UCSD-AML1 (cell line): Measurements from ENCODE around the gene COL23A1.
A peak's percentile ranks its signal among the peaks of the same experiment; 100 is the strongest.

ENCODE experiments used
- DNase-seq: peaks from one replicate; lab custom pipeline; 2025; ENCODE audit not compliant: unreplicated experiment; lab: John Stamatoyannopoulos, UW

Gene COL23A1

DNA sequence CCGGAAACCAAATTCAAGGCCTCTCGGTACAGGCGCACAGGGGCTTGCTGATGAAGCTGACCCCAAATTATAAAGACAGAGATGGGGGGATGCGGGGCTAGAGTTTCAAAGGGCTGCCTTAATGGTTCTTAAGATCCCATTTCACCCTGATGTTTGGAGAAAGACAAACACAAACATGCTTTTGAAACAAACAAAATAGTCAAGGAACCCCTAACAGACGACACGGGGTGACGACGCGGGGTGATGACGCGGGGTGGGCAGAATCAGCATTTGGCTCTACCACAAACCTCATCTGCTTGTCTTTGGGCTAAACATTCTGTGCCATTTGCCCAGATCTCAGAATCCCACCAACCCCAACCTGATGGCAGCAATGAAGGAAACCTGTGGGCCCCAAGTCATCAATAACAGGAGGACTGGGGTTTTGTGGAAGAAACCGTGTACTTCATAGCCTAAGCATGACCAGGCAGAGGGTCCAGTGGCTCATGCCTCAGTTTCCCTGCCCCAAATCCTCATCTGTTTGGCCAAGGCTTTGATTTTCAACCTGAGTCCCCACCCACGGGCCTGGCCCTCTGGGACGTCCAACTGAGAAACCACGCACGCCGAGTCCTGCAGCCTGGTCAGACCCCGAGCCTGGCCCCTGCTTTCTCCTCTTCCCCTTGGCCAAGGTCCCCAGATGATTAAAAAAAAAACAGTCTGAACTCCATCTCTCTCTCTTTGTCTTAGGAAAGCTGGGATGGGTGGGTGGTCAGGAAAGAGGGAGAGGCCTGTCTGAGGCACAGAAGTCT lies 148.5 kb downstream of the COL23A1 start:
- no peak for DNase-seq

DNA sequence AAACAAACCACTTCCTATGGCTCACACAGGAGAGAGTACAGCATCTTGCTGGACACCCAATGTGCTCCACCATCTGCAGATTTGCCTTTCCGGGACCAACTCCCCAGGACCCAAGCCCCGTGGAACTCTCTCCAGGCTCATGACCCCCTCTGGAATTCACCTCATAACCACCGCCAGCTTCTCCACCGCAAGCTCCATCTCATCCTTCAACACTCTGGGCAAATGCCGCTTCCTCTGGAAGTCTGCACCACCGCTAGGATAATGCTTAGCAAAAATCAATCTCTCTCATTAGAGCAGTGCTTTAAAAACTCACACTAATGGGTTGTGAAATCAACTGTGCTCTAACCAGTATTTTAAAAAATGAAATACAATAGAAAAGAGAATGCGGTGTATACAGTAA lies 150.0 kb downstream of the COL23A1 start:
- no peak for DNase-seq

DNA sequence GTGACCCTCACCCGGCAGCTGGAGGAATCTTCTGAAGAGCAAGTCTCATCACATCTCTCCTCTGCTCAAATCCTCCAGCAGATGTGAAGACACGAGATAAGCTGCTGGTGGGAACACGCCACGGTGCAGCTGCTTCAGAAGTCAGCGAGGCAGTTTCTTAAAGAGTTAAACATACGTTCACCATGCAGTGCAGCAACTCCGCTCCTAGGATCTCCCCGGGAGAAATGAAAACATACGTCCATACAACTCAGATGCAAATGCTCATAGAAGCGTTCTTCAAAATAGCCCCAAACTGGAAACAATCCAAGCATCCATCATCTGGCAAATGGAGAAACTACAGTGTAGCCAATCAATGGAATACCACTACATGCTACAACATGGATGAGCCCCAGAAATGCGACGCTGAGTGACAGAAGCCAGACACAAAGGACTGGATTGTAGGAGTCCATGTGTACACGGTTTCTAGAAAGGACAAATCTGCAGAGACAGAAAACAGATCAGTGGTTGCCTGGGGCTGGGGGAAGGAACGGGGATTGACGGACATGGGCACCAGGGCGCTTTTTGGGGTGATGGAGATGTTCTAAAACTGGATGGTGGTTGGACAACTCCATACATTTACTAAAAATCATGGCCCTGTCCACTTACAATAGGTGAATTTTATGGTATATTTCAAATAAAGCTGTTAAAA lies 150.6 kb downstream of the COL23A1 start:
- no peak for DNase-seq

DNA sequence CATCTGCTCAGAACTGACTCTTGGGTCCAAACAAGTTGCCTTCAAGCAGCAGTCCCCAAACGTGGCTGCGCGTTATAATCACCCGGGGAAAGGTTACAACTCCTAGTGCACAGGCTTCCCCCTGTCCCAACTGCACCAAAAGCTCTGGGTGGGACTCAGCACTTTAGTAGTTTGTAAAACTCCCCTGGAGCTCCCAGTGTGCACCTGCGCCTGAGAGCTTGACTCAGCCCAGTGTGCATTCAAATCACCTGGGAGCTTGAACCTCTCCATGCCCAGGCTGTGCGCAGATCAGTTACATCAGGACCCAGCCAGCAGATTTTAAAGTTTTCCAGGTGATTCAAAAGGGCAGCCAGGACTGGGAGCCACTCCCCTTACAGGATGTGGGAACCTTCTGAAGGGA lies 151.4 kb downstream of the COL23A1 start:
- DNase-seq, result no peak

DNA sequence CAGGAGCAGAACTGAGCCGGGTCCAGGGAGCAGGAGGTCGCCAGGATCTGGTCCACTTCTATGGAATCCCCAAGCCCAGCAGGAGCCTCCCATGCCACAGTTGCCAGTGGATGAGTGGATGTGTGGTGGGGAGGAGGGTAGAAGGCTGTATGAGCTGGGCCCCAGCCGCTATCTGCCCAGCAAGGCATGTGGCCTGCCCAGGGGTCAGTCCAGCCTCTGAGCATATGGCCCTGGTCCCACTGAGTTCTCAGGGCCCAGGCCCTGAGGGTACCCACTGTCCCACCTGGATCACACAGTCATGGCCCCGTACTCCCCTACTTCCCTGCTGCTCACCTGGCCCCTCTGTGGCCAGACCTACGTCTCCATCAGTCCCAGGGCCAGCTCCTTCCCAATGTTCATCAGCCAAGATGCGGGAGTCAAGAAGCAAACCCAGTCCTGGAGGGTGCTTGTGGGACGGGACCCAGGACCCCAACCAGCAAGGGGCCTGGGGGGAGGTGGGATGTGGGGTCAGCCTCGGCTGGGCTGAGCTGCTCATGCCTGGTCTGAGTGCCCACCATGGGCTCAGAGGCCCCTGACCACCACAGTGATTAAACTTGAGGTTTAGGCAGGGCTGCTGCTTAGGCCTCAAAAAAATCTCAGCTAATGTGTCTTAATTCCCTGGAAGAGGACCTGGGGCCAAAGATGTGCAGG lies 152.7 kb downstream of the COL23A1 start:
- no peak for DNase-seq

DNA sequence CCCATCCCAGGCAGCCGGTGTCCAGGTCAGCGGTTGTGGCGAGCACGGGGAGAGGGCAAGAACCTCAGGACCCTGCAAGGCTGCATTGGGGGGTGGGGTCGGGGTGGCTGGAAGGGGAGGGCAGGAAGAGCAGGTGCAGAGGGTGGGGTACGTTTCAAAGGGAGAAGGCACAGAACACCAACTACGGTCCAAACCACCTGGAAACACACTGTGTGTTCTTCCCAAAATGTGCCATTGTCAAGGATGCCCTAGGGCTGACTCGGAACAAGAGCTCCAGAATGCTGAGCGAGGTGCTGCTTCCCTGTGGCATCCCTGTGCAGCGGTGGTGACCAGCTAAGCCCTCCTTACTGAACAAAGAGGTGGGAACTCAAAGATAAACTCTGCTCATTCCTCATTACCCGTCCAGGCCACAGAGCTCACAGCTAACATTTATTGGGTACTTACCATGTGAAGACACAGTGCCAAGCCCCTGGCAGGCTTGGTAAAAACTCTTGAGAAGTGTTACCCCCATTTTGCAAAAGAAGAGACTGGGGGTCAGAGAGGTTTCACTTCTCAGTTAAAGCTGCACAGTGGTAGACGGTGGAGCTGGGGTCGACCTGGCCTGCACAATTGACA lies 153.8 kb downstream of the COL23A1 start:
- no peak for DNase-seq

DNA sequence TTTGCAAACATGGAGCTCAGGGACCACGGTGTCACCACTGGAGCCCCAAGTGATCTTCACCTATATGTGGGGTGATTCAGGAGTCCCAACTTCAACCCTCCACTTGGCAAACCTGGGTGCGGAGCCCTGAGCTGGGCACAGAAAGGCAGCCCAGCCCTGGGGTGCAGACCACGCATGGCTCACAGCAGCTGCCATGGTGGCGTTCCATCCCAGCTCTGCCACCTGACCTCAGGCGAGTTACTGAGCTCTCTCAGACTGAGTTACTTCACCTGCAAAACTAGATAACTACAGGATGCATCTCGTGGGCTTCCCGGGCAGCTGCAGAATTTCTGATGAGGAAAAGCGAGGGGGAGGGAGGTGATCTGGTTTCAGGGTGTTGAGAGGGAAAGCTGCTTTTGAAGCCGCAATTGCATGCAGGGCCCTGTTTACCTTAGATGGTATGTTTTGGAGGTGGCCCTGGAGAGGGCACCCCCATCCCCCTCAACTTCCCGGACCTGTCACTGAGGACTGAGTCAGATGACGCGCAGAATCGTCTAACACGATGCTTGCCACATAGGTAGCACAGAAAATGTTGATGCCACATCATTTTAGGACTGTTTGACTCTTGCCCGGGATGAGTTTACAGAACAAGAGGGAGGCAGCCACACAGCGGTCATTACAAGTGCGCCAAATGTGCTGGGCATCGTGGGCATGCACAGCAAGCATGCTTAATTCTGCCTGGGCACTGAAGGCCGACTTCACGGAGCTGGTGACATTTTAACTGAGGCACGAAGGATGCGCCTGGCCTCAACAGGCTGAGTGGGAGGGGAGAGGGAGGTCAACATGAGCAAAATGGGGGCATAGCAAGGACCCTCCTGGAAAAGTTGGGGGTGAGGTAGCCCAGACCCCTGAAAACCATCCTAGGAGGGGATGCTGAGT lies 154.6 kb downstream of the COL23A1 start:
- DNase-seq, result no peak

DNA sequence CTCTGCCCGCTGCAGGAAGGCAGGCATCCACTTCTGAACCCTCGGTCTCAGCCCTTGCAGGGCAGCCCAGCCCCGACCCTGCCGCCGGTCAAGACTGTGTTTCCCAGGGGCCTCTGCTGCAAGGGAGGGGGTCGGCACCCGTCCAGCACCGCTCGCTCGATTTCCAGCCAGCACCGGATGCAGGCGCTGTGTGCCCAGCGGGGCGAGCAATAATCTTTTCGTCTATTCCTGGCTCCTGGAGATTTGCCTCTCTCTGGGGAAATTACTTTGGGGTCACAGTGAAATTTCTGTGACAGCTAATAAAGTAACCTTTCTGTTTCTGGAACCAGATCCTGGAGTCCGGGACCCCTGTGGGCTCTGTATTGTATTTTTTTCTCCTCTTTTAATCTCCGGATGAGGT lies 155.3 kb downstream of the COL23A1 start:
- no peak for DNase-seq

DNA sequence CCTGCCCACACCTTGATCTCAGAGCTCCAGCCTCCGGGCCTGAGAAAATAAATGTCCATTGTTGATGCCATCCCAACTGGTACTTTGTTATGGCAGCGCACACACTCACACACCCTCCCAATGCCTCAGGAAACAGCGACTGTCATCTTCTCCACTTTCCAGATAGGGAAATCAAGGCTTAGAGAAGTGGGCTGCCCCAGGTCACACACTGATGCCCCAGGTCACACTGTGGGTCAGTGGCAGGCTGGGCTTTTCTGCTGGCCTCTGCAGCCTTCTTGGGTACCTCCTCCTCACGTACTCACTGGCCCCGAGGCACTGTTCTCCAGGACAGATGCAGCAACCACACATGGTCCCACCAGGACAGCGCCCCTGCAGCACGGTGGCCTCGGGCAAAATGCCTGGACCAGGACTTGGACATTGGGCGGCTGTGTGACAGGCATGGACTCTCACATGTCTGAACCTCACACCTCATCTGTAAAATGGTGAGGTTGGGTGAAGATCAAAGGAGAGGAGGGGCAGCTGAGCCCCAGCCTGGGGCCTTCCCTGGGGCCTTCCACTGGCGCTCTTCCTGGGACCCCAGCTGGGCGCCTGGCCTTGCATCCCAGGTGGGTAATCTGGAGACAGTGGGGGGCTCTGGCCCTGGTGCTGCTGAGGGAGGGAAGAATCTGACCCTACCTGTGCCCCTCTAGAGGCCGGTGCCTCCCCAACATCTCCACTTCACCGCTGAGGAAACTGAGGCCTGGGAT lies 156.0 kb downstream of the COL23A1 start:
- no peak for DNase-seq

DNA sequence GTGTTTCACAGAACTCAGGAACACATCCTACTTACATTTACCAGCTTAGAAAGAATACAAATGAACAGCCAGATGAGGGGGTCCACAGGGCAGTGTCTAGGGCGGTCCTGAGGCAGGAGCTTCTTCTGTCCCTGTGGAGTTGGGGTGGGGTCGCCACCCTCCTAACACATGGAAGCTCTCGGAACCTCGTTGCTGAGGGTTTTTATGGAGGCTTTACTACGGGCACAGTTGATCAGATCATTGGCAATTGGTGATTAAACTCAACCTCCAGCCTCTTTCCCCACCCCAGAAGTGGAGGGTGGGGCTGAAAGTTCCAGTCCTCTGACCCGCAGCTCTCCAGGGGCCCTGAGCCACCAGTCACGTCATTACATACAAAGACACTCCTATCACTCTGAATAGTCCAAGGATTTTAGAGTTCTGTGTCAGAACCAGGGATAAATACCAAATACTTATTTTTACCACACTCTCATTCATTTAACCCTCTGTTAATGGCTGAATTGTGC lies 156.9 kb downstream of the COL23A1 start:
- DNase-seq, result no peak

DNA sequence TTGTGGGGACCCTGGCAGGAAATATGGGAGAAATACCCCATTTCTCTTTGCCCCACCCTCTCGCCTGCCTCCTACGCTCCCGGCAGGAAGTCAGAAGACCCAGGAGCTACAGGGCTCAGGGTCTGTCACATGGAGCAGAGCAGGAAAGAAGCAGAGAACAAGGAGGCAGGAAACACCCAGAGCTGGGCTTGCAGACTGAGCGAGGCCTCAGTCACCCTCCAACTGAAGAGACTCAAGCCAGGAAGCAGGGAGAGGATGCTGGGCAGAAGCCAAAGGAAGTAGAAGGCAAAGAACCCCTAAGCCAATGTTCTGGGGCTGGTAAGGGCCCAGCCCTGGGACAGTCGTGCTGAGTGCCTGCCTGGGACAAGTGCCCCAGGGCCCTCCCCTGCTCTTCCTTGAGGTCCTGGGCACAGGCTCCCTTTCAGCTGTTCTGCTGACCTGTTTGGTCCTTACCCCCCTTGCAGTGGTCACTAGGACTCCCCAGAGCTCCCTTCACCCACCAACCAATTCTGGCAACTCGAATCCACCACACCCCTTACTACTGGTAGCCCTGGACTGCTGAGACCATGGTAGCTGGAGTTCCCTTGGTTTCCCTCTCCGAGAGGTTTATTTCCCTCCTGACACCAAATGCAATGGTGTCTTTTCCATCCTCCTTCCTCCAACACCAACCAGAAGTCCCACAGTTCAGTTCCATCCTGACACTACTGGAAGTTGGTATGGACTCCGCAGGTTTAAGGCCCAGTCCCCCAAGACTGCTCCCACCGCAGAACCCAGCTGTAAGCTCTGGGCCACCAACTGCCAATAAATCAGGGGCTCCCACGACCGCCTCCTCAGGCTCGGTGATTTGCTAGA lies 157.5 kb downstream of the COL23A1 start:
- DNase-seq, result peak; percentile 61

DNA sequence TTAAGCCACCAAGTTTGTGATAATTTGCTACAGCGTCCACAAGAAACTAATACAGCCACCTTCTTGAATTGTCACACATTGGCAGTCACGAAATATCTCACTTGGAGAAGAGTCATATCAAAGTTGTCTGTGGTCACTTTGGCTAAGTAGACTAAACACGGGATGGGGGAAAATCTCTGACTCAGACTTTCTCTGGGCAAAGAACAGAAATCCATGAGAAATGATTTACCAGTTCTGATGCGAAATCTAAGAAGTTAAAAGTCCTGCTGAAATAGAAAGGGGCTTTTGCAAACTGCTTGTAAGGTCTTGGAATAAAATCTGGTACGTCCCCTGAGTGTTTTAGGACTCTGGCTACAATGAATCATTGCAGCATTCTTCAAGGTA lies 158.4 kb downstream of the COL23A1 start:
- DNase-seq, result no peak

DNA sequence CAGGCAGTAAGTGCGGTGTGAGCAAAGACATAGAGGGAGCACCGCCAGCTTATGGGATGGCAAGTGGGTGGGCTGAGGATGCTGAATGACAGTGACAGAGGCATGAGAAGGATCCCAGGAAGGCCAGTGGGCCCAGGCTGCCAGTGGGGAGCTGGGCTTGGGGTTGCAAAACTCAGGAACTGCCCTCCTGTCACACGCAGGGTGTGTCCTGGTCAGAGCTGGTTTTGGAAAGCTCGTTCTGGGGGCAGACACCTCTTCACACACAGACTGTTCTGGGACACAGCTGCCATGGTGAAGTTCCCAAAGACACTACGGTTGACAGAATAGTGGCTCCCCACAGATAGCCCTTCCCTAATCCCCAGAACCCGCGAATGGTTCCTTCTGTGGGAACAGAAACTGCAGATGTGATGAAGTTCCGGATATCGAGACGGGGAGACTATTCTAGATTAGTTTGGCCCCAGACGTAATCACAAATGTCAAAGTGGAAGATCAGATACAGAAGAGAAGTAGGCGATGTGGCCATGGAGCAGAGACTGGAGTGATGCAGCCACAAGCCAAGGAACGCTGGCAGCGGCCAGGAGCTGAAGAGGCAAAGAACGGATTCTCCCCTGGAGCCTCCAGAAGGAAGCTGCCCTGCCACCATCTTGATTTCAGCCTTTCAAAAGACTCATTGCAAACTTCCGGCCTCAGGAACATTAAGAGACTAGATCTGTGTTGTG lies 159.0 kb downstream of the COL23A1 start:
- DNase-seq, result no peak

DNA sequence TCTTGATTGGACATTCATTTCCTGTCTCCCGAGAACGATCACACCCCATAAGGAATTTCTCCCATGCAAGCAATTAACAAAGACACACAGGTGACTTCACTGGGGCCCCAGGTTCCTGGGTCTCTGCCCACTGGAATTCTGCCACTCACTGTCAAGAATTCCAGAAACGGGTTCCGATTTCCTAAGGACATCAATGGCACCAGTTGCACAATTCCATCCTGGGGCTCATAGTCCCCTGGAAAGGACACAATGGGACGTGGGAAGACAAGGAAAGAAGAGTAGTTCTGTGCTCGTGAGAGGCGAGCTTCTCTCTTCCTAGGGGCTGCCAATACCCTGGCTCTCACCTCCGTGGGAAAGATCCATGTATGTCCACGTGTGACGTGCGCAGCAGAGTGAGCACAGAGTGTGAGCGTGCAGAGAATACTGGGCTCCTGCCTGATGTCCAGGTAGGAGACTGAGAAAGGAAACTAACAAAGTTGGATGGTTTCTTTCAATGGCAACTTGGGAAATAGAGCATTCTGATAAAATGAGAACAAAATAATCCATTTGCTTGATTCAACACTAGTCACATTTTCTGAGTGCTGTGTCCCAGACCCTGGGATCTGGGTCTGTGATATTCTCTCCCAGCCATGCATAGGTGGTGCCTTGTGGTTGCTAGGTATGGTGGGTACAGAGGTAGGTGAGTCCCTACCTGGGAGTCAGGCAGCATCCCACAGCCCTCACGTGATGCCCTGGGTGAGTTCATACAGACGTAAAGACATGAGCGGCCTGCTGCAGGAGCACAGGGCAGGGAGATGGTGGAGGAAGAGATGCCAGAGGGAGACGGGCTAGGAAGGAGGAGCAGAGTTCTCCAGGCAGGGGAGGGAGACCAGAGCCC lies 159.8 kb downstream of the COL23A1 start:
- DNase-seq, result no peak

DNA sequence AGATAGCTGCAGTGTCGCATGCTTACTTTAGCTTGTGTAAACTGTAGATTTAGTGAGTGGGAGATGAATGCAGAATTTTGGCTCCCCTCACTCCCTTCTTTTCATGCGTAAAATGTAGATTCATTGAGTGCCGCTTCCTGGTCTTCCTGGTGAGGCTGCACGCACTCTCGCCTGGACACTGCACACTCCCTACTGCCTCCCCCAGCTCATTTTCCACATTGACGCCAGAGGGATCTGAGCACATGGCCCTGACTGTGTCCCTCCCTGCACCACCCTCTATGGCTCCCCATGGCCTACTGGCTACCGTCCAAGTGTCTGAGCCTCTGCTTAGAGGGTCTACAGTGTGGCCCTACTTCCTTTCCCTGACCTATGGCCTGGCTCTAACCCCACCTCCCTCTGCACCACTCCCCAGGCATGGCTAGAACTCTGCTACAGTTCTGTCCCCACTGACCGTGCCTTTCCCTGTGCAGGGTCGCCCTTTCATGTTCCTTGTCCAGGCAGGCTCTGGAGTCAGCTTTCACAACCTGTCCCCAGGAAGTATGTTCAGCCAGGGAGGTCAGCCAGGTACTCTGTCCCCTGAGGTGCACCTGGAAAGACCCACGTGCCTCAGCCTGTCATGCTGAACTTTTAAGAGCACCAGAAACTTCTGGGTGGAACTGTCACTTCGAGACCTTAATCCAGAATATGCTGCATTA lies 160.6 kb downstream of the COL23A1 start:
- no peak for DNase-seq

DNA sequence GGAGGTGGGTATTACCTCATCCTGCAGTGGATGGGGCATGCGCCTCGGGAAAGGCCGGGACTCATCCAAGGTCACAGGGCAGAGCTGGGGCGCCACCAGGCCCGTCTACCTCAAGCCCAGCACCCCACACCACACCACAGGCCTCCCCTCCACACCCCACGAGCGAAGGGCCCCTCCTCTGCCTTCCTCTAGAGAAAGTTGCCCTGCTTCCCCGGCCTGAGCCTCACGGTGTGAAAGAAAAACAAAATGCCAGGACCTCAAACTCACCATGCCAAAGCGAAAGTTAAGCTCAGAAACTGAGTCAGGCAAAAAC lies 161.1 kb downstream of the COL23A1 start:
- no peak for DNase-seq
